Suppressor macrophage treated with lipopolysaccharide for 4 hours (primary cell): ENCODE data around the gene UFD1.
"Not testable (repeated sequence)": the region's sequence is repeated elsewhere in the genome, so short reads cannot be mapped to it uniquely, and the experiment has no call there.

Experiments
- DNase-seq: peaks from one replicate; pipeline ENCODE4 v3.0.0-alpha.2; 2020

The UFD1 gene

GRCh38 chr22:19446603-19447329 lies 32.2 kb downstream of the UFD1 start:
- DNase-seq = no peak

GRCh38 chr22:19445279-19445982 lies 33.6 kb downstream of the UFD1 start:
- not testable (repeated sequence) for DNase-seq

- no peak for DNase-seq
Observed at GRCh38 chr22:19443544-19444211, 35.3 kb downstream of the UFD1 start.

- DNase-seq = no peak
Observed at GRCh38 chr22:19442166-19442565, 36.8 kb downstream of the UFD1 start.

GRCh38 chr22:19440411-19441195 lies 38.4 kb downstream of the UFD1 start:
- DNase-seq = no peak

GRCh38 chr22:19438298-19438697 lies 40.7 kb downstream of the UFD1 start:
- DNase-seq = peak; percentile 17

- DNase-seq = not testable (repeated sequence)
Observed at GRCh38 chr22:19436444-19437161, 42.4 kb downstream of the UFD1 start.

- no peak for DNase-seq
Observed at GRCh38 chr22:19434829-19435580, 44.0 kb downstream of the UFD1 start.

GRCh38 chr22:19434401-19434800 lies 44.6 kb downstream of the UFD1 start:
- DNase-seq = no peak

- DNase-seq = peak; percentile 99
Observed at GRCh38 chr22:19432133-19432851, 46.7 kb downstream of the UFD1 start, which contains the start of gene MRPL40. MRPL40 (plus strand) TSS chr22:19432545; CDS start chr22:19432555, 10 bp downstream.

GRCh38 chr22:19431649-19432132 lies 47.3 kb downstream of the UFD1 start, which contains the start of gene HIRA:
HIRA (minus strand) TSS chr22:19431733; CDS start chr22:19431476, 257 bp downstream.
- DNase-seq = peak; percentile 78

- peak; percentile 18 for DNase-seq
Observed at GRCh38 chr22:19430890-19431541, 48.0 kb downstream of the UFD1 start.

GRCh38 chr22:19429950-19430889 lies 48.8 kb downstream of the UFD1 start:
- peak; percentile 71 for DNase-seq

GRCh38 chr22:19424186-19424500 lies 54.9 kb downstream of the UFD1 start:
- no peak for DNase-seq

- no peak for DNase-seq
Observed at GRCh38 chr22:19422440-19423301, 56.3 kb downstream of the UFD1 start.

GRCh38 chr22:19420321-19420720 lies 58.7 kb downstream of the UFD1 start:
- no peak for DNase-seq

- DNase-seq = no peak
Observed at GRCh38 chr22:19419464-19420178, 59.4 kb downstream of the UFD1 start.
